Measurements from ENCODE around the gene TBXA2R.
"Not testable (repeated sequence)": the region's sequence is repeated elsewhere in the genome, so short reads cannot be mapped to it uniquely, and the experiment has no call there.

TBXA2R gene

GRCh38 chr19:3604227-3604986 is 2.3 kb downstream of the TBXA2R start:
- no peak for DNase-seq

GRCh38 chr19:3603121-3603811 is 3.4 kb downstream of the TBXA2R start:
- DNase-seq = no peak

- no peak for DNase-seq
Observed at GRCh38 chr19:3601021-3601420, 5.7 kb downstream of the TBXA2R start.

GRCh38 chr19:3599776-3600187 is 6.9 kb downstream of the TBXA2R start:
- no peak for DNase-seq

- DNase-seq = no peak
Observed at GRCh38 chr19:3595521-3596061, 11.1 kb downstream of the TBXA2R start.

- DNase-seq = no peak
Observed at GRCh38 chr19:3593156-3593555, 13.5 kb downstream of the TBXA2R start.

- no peak for DNase-seq
Observed at GRCh38 chr19:3591876-3592613, 14.6 kb downstream of the TBXA2R start.

GRCh38 chr19:3590991-3591659 is 15.6 kb downstream of the TBXA2R start:
- DNase-seq = no peak

GRCh38 chr19:3589949-3590348 is 16.7 kb downstream of the TBXA2R start:
- DNase-seq = no peak

- DNase-seq = no peak
Observed at GRCh38 chr19:3589439-3589838, 17.2 kb downstream of the TBXA2R start.

GRCh38 chr19:3586707-3587346 is 19.8 kb downstream of the TBXA2R start:
- DNase-seq = no peak

GRCh38 chr19:3586127-3586626 is 20.5 kb downstream of the TBXA2R start:
- DNase-seq = no peak

GRCh38 chr19:3585301-3586126 is 21.2 kb downstream of the TBXA2R start, which contains the start of gene GIPC3:
Gene GIPC3, plus strand, starts transcription at chr19:3585478. Its CDS starts 120 bp downstream, at chr19:3585598.
- no peak for DNase-seq

- DNase-seq = not testable (repeated sequence)
Observed at GRCh38 chr19:3584036-3584802, 22.5 kb downstream of the TBXA2R start.

GRCh38 chr19:3581792-3582191 is 24.9 kb downstream of the TBXA2R start:
- DNase-seq = not testable (repeated sequence)

- no peak for DNase-seq
Observed at GRCh38 chr19:3580156-3580934, 26.3 kb downstream of the TBXA2R start.

GRCh38 chr19:3578390-3578789 is 28.3 kb downstream of the TBXA2R start:
- no peak for DNase-seq

GRCh38 chr19:3577723-3578344 is 28.8 kb downstream of the TBXA2R start:
- DNase-seq = no peak
